Colon (tissue), 2 donors: ENCODE data around the gene NREP.
"Not testable (repeated sequence)": the region's sequence is repeated elsewhere in the genome, so short reads cannot be mapped to it uniquely, and the experiment has no call there.

ENCODE experiments used
- FAIRE-seq: peaks from 2 replicates; lab custom pipeline; 2012; peaks lifted over from hg19 to GRCh38; lab: Jason Lieb, UNC
- donor health status: control.
- donor health status: control.

The NREP gene

DNA sequence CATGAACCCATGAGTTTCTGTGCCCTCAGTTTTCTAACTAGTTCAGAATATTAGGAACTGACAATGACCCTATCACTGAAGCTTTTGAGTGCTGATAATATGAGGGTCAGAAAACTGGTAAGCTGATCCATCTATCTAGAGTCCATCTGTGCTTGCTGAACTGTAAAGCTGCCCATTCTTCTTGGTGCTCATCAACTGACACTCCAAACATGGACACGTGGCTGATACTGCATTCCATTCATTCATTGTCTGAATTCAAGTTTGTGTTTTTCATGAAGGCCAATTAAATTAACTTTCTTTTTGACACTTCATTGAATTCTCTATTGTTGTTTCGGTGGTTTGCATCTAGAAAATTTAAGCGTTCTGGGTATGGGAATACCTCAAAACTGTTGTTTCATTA lies 17.6 kb downstream of the NREP start:
- FAIRE-seq, result no peak

GRCh38 chr5:111738118-111738517 lies 18.9 kb downstream of the NREP start:
- FAIRE-seq, result no peak

- no peak for FAIRE-seq
Observed at GRCh38 chr5:111737716-111738115, 19.3 kb downstream of the NREP start.

GRCh38 chr5:111735583-111736270 lies 21.3 kb downstream of the NREP start:
- FAIRE-seq, result no peak

DNA sequence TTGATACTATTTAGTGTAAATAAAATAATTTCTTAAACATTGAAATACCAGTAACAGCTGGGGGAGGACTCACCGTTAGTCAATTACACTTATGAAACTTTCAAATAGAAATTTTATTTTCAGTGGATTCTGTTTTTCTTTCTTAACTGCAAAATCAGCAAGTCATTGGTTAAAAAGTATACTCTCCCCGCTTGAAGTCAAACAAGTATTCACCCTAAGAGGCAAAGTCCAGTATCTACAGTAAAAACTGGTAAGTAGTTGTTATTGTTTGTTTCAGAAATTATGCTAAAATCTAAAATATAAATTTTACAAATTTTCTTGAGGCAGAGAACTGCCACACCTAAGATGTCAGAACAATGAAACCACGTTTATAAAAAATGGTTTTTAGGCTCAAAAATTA lies 22.4 kb downstream of the NREP start:
- no peak for FAIRE-seq

- FAIRE-seq, result no peak
Observed at GRCh38 chr5:111734013-111734412, 23.0 kb downstream of the NREP start.

DNA sequence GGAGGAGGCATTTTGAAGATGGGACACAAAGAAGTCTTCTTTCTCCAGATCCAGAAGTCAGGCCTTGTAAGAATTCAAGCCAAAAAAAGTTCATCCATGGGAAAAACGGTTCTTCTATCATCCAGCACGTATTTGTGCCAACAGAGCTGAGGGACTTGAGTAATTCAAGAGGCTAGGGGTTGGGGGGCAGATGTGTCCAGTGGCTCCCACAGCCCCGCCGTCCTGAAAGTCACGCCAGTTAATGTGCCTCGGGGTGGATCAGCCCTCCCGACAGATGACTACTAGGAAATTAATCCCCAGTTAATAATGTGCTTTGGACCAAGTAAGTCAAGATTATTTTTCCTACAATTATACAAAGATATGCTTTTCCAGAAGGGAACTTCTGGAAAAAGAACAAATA lies 23.4 kb downstream of the NREP start:
- FAIRE-seq, result no peak

DNA sequence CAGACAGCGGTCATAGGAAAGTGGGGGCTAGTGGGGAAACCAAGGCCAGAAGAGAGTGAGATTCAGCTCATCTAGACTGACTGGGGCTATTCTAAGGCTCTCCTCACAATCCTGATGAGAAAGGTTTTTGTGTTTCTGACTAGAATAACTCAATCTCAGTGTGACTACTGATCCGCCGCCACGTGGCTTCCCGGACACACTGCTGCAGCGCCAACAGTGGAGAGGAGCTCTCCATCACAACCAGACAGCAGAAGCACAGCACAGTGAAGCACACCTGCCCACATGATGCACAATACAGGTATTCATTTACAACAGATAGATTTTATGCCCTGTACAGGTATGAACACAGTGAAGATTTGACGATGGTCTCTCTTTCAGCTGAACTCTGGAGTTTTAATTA lies 25.4 kb downstream of the NREP start:
- FAIRE-seq, result no peak

GRCh38 chr5:111730659-111731382 lies 26.2 kb downstream of the NREP start:
- FAIRE-seq, result no peak

DNA sequence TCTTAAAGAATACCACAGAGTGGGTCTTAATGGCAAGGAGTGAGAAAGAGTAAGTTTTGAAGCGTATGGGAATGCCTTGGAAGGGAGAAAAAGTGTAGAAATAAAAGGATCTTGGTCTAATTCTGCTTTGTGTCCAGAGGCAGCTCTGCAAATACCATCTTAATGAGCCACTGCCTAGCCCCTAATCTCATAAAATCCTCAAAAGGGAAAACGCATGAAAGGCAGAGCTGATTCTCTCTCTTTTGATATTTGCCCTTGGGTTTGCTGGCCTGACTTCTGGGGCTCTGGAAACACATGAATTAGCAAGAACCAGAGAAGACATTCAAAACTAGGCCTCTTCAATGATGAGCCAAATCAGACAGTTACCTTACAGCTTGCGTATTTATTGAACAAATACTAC lies 28.1 kb downstream of the NREP start:
- FAIRE-seq, result no peak

DNA sequence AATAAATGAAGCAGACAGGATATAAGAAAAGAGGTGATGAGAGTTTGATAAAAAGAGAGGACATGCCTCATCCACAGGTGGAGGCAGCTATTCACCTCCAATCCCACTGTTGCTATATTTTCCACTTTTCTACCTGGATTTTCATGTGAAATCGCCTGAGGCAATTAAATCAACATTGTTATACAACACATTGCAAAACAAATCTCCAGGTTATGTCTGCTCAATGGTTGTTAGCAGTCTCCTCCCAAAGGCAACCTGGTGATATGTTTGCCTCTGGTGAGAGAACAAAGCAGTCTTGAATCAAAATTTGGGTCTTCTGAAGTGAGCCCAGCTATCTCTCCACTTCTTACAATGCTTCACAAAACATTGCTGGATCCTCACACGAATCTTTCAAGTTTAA lies 30.0 kb downstream of the NREP start:
- FAIRE-seq, result no peak

DNA sequence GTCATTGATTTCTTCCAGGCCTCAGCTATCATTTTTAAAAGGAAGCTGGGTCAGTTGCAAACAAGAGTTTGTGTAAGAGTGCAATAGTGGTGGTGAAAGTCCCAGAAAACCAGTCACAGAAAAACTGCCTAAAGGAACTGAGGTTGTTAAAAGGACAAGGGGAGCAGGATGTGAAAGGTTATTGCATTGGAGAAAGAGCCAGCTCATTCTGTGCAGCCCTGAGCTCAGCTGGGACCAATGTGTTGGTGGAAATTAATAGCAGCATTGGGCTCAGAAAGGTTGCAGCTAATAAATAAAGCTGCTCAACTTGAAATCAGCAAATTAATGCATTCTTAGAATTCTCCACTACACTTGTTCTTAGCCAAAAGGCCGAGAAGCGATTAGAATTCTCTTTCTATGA lies 34.9 kb downstream of the NREP start:
- FAIRE-seq, result no peak

DNA sequence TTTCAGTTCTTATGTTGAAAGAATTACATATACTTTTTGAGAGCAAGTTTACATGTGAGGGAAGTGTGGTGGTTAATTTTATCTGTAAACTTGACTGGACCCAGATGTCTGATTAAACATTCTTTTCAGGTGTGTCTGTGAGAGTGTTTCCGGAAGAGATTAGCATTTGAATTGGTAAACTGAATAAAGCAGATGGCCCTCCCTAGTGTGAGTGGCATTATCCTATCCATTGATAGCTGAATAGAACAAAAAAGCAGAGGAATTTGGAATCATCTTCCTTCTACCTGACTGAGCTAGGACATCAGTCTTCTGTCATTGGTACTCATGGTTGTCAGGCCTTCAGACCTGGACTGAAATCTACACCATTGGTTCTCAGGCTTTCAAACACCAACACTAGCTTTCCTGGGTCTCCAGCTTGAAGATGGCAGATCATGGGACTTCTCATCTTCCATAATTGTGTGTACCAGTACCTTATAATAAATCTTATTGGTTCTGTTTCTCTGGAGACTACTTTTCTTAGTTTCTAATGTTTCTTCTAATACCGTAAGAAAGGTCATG lies 36.6 kb downstream of the NREP start:
- no peak for FAIRE-seq

- FAIRE-seq, result no peak
Observed at GRCh38 chr5:111719773-111720172, 37.2 kb downstream of the NREP start.

GRCh38 chr5:111716789-111717188 lies 40.2 kb downstream of the NREP start:
- FAIRE-seq, result not testable (repeated sequence)

- no peak for FAIRE-seq
Observed at GRCh38 chr5:111707630-111708164, 49.3 kb downstream of the NREP start.

DNA sequence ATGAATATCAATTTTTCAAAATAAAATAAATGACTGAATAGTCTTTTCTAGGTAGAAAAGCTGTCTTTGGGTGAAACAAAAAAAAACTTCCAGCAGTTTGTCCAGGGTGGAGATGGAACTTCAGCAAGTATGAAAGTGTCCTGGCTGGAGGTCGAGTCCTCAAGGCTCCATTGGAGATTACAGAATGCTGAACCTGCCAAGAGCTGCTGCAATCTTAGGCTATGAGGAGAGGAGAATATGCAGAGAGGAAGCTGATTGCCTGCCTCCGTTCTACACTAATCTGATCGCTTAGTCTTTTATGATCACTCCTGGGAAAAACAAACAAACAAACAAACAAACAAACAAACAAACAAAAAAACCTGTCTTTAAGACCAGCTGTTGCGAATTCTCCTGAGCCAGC lies 50.6 kb downstream of the NREP start:
- no peak for FAIRE-seq

- FAIRE-seq, result no peak
Observed at GRCh38 chr5:111704452-111705085, 52.4 kb downstream of the NREP start.

DNA sequence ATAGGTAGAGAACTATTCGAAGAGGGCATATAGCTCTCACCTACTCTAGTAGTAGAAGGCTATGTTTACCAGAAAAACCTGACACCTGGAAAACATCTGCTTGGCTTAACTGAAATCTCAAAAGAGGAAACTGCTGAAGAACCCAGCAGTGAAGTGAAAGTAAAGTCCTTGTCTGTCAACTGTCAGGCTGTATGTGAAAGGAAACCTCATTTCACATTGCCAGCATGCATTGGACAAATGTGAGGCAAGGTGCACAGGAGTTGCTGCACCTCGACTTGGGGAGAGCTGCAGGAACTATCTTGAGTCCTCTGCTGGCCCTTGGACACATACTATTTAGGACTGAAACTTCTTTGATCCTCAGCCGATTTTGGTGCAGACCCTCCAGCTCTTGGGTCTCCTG lies 53.3 kb downstream of the NREP start:
- FAIRE-seq, result no peak

DNA sequence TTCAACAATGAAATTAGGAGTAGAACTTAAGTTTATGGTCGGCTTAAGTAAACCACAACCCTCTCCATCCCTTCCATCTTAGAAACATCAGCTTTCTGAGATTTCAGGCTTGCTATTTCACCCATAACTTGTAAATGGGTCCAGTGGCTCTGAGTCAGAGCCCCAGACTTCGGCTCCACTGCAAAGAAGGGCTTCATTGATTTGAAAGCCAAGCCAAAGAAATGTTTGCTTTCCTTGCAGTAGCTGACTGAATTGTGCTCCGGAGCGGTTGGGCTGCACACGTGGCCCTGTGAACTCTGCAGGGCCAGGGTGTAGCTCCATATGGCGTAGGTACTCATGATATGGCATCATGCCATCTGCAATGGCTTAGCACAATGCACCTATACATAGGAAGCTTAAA lies 57.0 kb downstream of the NREP start:
- no peak for FAIRE-seq

GRCh38 chr5:111699324-111699723 lies 57.7 kb downstream of the NREP start:
- no peak for FAIRE-seq

DNA sequence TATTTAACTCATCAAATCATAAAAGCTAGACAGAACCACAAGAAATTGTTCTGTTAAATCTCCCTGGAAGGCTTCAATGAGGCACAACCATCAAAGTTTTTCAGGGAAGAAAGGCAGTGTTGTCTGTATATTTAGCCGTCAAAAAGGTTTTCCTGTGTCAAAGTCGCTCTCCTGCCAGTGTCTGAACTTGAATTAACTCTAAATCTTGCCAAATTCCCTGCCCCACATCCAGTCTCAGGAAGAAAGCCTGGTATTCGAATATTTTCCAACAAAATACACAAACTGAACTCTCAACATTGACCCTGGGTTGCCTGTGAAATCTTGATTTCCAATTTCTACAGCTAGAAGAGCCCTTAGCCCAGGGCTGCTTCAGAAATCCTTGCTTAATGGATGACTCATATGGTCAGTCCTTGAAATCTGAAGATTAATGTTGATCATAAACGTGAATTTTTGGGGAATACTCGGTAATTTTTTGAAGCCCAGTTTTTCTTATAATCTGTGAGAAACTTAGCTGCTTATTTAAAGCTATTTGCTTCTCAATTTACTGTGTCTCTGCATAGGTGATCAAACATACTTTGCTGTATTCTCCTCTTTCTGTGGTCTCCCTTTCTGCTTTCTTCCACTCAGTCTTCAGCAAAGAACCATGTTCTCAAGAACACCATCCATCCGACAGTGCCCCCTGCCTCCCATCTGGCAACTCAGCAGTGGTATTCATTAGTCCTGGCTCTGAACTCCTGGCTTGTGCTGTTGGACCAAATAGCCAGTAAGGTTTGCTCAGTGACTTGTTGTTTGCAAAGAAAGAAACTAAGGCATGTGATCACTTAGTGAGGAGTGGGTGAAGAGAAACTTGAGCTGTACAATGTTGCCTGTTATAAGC lies 58.9 kb downstream of the NREP start:
- FAIRE-seq, result no peak
